Neural cell (in vitro differentiated cells): ENCODE measurements around the gene OR51B6. TPM values are rescaled to one million over a fixed set of nuclear protein-coding genes. Genes with fewer than 3 reads are reported as not detected.

Source experiments
- H2AFZ ChIP-seq: fragments of 200-600, 300-800 bp; sonication (generic), shearing (Covaris generic); 2 replicates; pipeline ENCODE4 v1.6.0; 2014; ENCODE audit warnings: low read depth, mild to moderate bottlenecking, antibody characterized with exemption, low read length, moderate library complexity
- H3F3A ChIP-seq: fragments of 200-600 bp; shearing (Covaris generic); 2 replicates; pipeline ENCODE4 v1.6.1; 2016; ENCODE audit warnings: mild to moderate bottlenecking, moderate library complexity, mixed read lengths, antibody characterized with exemption, low read length; ENCODE audit not compliant: insufficient read depth, poor library complexity, severe bottlenecking
- H3K27ac ChIP-seq: fragments of 200-600, 300-800 bp; sonication (generic), shearing (Covaris generic); 2 replicates; pipeline ENCODE4 v1.5.1; 2014; ENCODE audit warnings: mild to moderate bottlenecking, low read length, moderate library complexity
- H3K27me3 ChIP-seq: fragments of 300-800, 200-600 bp; sonication (generic), shearing (Covaris generic); 2 replicates; pipeline ENCODE4 v1.6.0; 2014; ENCODE audit warnings: mild to moderate bottlenecking, low read depth, low read length, moderate library complexity; ENCODE audit not compliant: insufficient read depth
- H3K36me3 ChIP-seq: fragments of 300-800, 200-600 bp; sonication (generic), shearing (Covaris generic); 2 replicates; pipeline ENCODE4 v1.5.1; 2014; ENCODE audit warnings: mild to moderate bottlenecking, antibody characterized with exemption, low read length, moderate library complexity; ENCODE audit not compliant: insufficient read depth
- H3K4me2 ChIP-seq: fragments of 300-800, 200-600 bp; sonication (generic), shearing (Covaris generic); 2 replicates; pipeline ENCODE4 v1.6.0; 2014; ENCODE audit warnings: mild to moderate bottlenecking, low read length
- H3K4me3 ChIP-seq: fragments of 300-800, 200-600 bp; sonication (generic), shearing (Covaris generic); 2 replicates; pipeline ENCODE4 v1.5.1; 2014; ENCODE audit warnings: mild to moderate bottlenecking, low read length, moderate library complexity
- H3K79me2 ChIP-seq: fragments of 200-600 bp; shearing (Covaris generic); replicated peaks from 2 replicates; pipeline ENCODE4 v1.6.0; 2014; ENCODE audit warnings: mild to moderate bottlenecking, low read length, moderate library complexity; ENCODE audit not compliant: insufficient read depth
- H3K9ac ChIP-seq: fragments of 300-800, 200-600 bp; sonication (generic), shearing (Covaris generic); 2 replicates; pipeline ENCODE4 v1.6.1; 2016; ENCODE audit warnings: mild to moderate bottlenecking, low read length, mixed read lengths
- H3K9me2 ChIP-seq: fragments of 200-600 bp; shearing (Covaris generic); 2 replicates; pipeline ENCODE4 v1.6.1; 2016; ENCODE audit warnings: mild to moderate bottlenecking, low read length, mixed read lengths; ENCODE audit not compliant: insufficient read depth
- H3K9me3 ChIP-seq: fragments of 200-600, 300-800 bp; sonication (generic), shearing (Covaris generic); 2 replicates; pipeline ENCODE4 v1.6.1; 2016; ENCODE audit warnings: mild to moderate bottlenecking, mixed run types, low read length, moderate library complexity, mixed read lengths
- H4K20me1 ChIP-seq: fragments of 200-600 bp; shearing (Covaris generic); 2 replicates; pipeline ENCODE4 v1.6.1; 2016; ENCODE audit warnings: mild to moderate bottlenecking, mixed run types; ENCODE audit not compliant: insufficient read depth
- CTCF ChIP-seq: fragments of 450-650 bp; IDR thresholded peaks from 2 replicates; pipeline ENCODE4 v1.5.1; 2014; ENCODE audit warnings: antibody characterized with exemption, mild to moderate bottlenecking, moderate library complexity; ENCODE audit not compliant: poor library complexity, severe bottlenecking
- EP300 ChIP-seq: fragments of 450-650 bp; conservative IDR thresholded peaks from 2 replicates; pipeline ENCODE4 v1.6.1; 2014; ENCODE audit warnings: antibody characterized with exemption, mild to moderate bottlenecking, moderate library complexity; ENCODE audit not compliant: poor library complexity, severe bottlenecking
- EZH2 ChIP-seq: fragments of 200-600, 300-800 bp; shearing (Covaris generic), sonication (generic); IDR thresholded peaks from 2 replicates; pipeline ENCODE4 v1.6.1; 2014; ENCODE audit warnings: antibody characterized with exemption, low read length, borderline replicate concordance, mild to moderate bottlenecking; ENCODE audit not compliant: insufficient read depth, poor library complexity, severe bottlenecking
- MXI1 ChIP-seq: fragments of 450-650 bp; conservative IDR thresholded peaks from 2 replicates; pipeline ENCODE4 v1.6.1; 2014; ENCODE audit warnings: antibody characterized with exemption, mild to moderate bottlenecking; ENCODE audit not compliant: poor library complexity, severe bottlenecking
- POLR2AphosphoS5 ChIP-seq: IDR thresholded peaks from 2 replicates; pipeline ENCODE4 v1.6.1; 2012
- RAD21 ChIP-seq: fragments of 450-650 bp; conservative IDR thresholded peaks from 2 replicates; pipeline ENCODE4 v1.6.1; 2014; ENCODE audit warnings: antibody characterized with exemption, mild to moderate bottlenecking, moderate library complexity
- REST ChIP-seq: IDR thresholded peaks from 2 replicates; pipeline ENCODE4 v1.6.1; 2012; ENCODE audit warnings: borderline replicate concordance
- SMC3 ChIP-seq: fragments of 450-650 bp; conservative IDR thresholded peaks from 2 replicates; pipeline ENCODE4 v1.6.1; 2014; ENCODE audit warnings: antibody characterized with exemption, mild to moderate bottlenecking, moderate library complexity; ENCODE audit not compliant: poor library complexity
- TAF1 ChIP-seq: IDR thresholded peaks from 2 replicates; pipeline ENCODE4 v1.6.1; 2012; ENCODE audit warnings: low read depth
- polyA plus RNA-seq: library from polyadenylated mRNA; depleted of rRNA; stranded (reverse); fragments of >200 nt; gene quantifications from 2 replicates; pipeline ENCODE4 v1.2.3, GENCODE V29; 2014

Gene OR51B6
- polyA plus RNA-seq, 1 donor from 2014 or later: not detected

DNA sequence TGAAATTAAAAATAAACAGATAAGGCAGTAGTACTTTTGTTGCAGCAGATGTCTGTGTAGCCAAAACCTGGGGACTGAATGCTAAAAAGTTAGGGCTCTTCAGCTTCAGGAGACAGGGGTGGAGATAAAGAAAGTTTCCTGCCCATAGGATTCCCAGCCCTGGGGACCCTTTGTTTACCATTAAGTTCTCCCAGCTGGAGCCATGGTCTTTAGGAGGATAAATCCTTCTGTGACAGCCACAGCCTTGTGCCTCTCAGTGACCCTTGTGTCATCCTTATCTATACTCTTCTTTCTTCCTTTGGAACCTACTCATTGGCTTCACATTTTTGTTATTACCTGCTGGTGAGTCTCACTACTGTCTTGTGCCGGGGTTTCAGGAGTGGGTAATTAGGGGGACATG lies 32.3 kb downstream of the OR51B6 start, which contains the start of gene OR51M1:
OR51M1 (plus strand) TSS at position 237 of the 400 bp plus-strand sequence. CDS start 5,587 bp downstream, outside the sequence.
- no peak within 1 kb of the TSS for H3K27ac ChIP-seq

DNA sequence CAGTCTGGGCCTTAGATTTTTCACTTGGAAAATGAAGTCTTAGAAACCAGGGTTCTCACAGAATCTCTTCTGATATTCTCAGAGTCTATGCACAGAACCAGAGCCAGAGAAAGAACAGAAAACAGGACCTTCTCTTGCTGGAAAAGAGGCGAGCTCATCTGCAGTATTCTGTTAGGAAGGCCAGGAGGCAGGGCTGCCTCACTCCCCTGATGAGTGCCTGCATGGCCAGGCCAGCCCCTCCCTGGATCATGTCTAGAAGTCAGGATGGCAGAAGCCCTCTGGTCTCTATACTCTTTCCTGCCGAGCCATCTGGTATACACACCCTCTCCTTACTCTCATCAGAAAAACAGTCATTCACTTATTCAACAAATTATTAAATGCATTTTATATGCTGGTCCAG lies 33.0 kb downstream of the OR51B6 start:
- no peak overlapping the region for H2AFZ ChIP-seq
- H3F3A ChIP-seq: no peaks in the 10 kb centered on the region
- no peaks in the 10 kb centered on the region for H3K27me3 ChIP-seq
- no peaks in the 10 kb centered on the region for H3K9me2 ChIP-seq
- no peaks in the 10 kb centered on the region for H3K9me3 ChIP-seq
- no peak overlapping the region for H3K4me3 ChIP-seq
- no peak overlapping the region for H3K27ac ChIP-seq
- no peaks in the 10 kb centered on the region for H3K36me3 ChIP-seq
- H3K4me2 ChIP-seq: no peak overlapping the region
- no peak overlapping the region for H3K9ac ChIP-seq
- H4K20me1 ChIP-seq: no peaks in the 10 kb centered on the region
- H3K79me2 ChIP-seq: no peaks in the 10 kb centered on the region
- TF ChIP-seq TAF1 (no peak), CTCF (no peak), SMC3 (no peak), EP300 (no peak), RAD21 (no peak), EZH2 (no peak), MXI1 (no peak), POLR2AphosphoS5 (no peak)

More for the DNA sequence above, 32.3 kb downstream of the OR51B6 start, which contains the start of gene OR51M1:
- no peak within 1 kb of the TSS for H3K4me3 ChIP-seq
- H4K20me1 ChIP-seq: no peaks in the 10 kb centered on the region
- H3K9me2 ChIP-seq: no peaks in the 10 kb centered on the region
- H2AFZ ChIP-seq: no peak within 1 kb of the TSS
- no peak for TF ChIP-seq SMC3
- TF ChIP-seq POLR2AphosphoS5: no peak
- no peak for TF ChIP-seq REST
- TF ChIP-seq CTCF: no peak
- no peak for TF ChIP-seq TAF1
- TF ChIP-seq MXI1: no peak
- TF ChIP-seq RAD21: no peak
- TF ChIP-seq EP300: no peak
- no peak for TF ChIP-seq EZH2
- H3F3A ChIP-seq: no peaks in the 10 kb centered on the region
- H3K4me2 ChIP-seq: no peak within 1 kb of the TSS
- H3K27me3 ChIP-seq: no peaks in the 10 kb centered on the region
- H3K79me2 ChIP-seq: no peaks in the 10 kb centered on the region
- no peaks in the 10 kb centered on the region for H3K36me3 ChIP-seq
- H3K9ac ChIP-seq: no peak within 1 kb of the TSS
- no peaks in the 10 kb centered on the region for H3K9me3 ChIP-seq
